Measurements from ENCODE around the gene ARMC7. TPM values are rescaled to one million over a fixed set of nuclear protein-coding genes. Genes with fewer than 3 reads are reported as not detected.

Gene ARMC7
- total RNA-seq, 2 donors from 2014 or later: 20.5 to 20.7 TPM

GRCh38 chr17:75079023-75079373, 30.8 kb upstream of the ARMC7 start:
- H3K27ac ChIP-seq: peak overlapping the region; percentile 82
- peak overlapping the region; percentile 60 to 71 for H3K9ac ChIP-seq (ENCODE audit: low read depth in 2 of 2, low read length in 2 of 2)
- H3K36me3 ChIP-seq: no peaks in the 10 kb centered on the region
- intact Hi-C loops (cut with DNase I): no loop called here
- H3K4me1 ChIP-seq: peaks cover 20% of the 10 kb centered on the region
- H3K9me3 ChIP-seq: no peaks in the 10 kb centered on the region
- H3K27me3 ChIP-seq: no peaks in the 10 kb centered on the region
- no peak for TF ChIP-seq CTCF (IDR thresholded peaks at IDR 0.05)
- no peak for DNase-seq
- no peak overlapping the region for H3K4me3 ChIP-seq

GRCh38 chr17:75081611-75082540, 27.9 kb upstream of the ARMC7 start:
- H3K36me3 ChIP-seq: no peaks in the 10 kb centered on the region
- no peaks in the 10 kb centered on the region for H3K27me3 ChIP-seq
- intact Hi-C loops (cut with DNase I): no loop called here
- no peak overlapping the region for H3K27ac ChIP-seq
- H3K4me1 ChIP-seq: peaks cover 17% of the 10 kb centered on the region
- DNase-seq: no peak
- no peak for TF ChIP-seq CTCF (IDR thresholded peaks at IDR 0.05)
- no peak overlapping the region for H3K4me3 ChIP-seq
- no peak overlapping the region for H3K9ac ChIP-seq (ENCODE audit: low read depth in 2 of 2, low read length in 2 of 2)
- H3K9me3 ChIP-seq: no peaks in the 10 kb centered on the region

GRCh38 chr17:75082683-75083082, 27.1 kb upstream of the ARMC7 start:
- Histone ChIP-seq H3K4me3 (no peak overlapping the region), H3K27me3 (no peaks in the 10 kb centered on the region), H3K36me3 (no peaks in the 10 kb centered on the region), H3K9ac (ENCODE audit: low read depth in 2 of 2, low read length in 2 of 2) (no peak overlapping the region), H3K9me3 (no peaks in the 10 kb centered on the region), H3K4me1 (peaks cover 21% of the 10 kb centered on the region), H3K27ac (no peak overlapping the region)
- no peak for TF ChIP-seq CTCF (IDR thresholded peaks at IDR 0.05)
- intact Hi-C loops (cut with DNase I): no loop called here
- DNase-seq: no peak

- H3K27ac ChIP-seq: no peak overlapping the region
- no peak for DNase-seq
- no peak overlapping the region for H3K4me3 ChIP-seq
- H3K27me3 ChIP-seq: no peaks in the 10 kb centered on the region
- H3K9me3 ChIP-seq: no peaks in the 10 kb centered on the region
- intact Hi-C loops (cut with DNase I): no loop called here
- H3K36me3 ChIP-seq: no peaks in the 10 kb centered on the region
- H3K4me1 ChIP-seq: peaks cover 12% of the 10 kb centered on the region
- H3K9ac ChIP-seq (ENCODE audit: low read depth in 2 of 2, low read length in 2 of 2): no peak overlapping the region
- TF ChIP-seq CTCF (IDR thresholded peaks at IDR 0.05): no peak
Observed at GRCh38 chr17:75084039-75084660, 25.6 kb upstream of the ARMC7 start.

GRCh38 chr17:75086496-75087181, 23.1 kb upstream of the ARMC7 start:
- Histone ChIP-seq H3K4me1 (peaks cover 24% of the 10 kb centered on the region), H3K9me3 (no peaks in the 10 kb centered on the region), H3K36me3 (no peaks in the 10 kb centered on the region), H3K4me3 (no peak overlapping the region), H3K27me3 (no peaks in the 10 kb centered on the region), H3K27ac (peak overlapping the region; percentile 99), H3K9ac (ENCODE audit: low read depth in 2 of 2, low read length in 2 of 2) (peak overlapping the region in 1 of 2 donors; percentile 98)
- TF ChIP-seq CTCF (IDR thresholded peaks at IDR 0.05): no peak
- peak; percentile 75 for DNase-seq
- intact Hi-C loops (cut with DNase I): no loop called here

All from colonic mucosa (tissue), 4 donors.